ENCODE measurements around the gene ABHD15. TPM values are rescaled to one million over a fixed set of nuclear protein-coding genes. Genes with fewer than 3 reads are reported as not detected.

Gene ABHD15
- total and polyA plus RNA-seq, 9 of the 15 experiments (the other 6 are each of a cell fraction or from before 2014, with no cell fraction given): 0.85 to 4.2 (median 2.1) TPM

GRCh38 chr17:29567554-29568330, 905 bp upstream of the ABHD15 start (continued):
- TF ChIP-seq MAZ (CRISPR knock-in tag; conservative IDR thresholded peaks at IDR 0.05 in 1 of 2, IDR thresholded peaks at IDR 0.05 in 1 of 2): peak in 1 of 2 experiments; percentile 57; a peak in 1 of 4 replicates
- no peak for TF ChIP-seq KHSRP (IDR thresholded peaks at IDR 0.05)
- no peak for TF ChIP-seq TBP (optimal IDR thresholded peaks at IDR 0.05; ENCODE audit: low read depth, low read length)
- TF ChIP-seq, protein P1, sequence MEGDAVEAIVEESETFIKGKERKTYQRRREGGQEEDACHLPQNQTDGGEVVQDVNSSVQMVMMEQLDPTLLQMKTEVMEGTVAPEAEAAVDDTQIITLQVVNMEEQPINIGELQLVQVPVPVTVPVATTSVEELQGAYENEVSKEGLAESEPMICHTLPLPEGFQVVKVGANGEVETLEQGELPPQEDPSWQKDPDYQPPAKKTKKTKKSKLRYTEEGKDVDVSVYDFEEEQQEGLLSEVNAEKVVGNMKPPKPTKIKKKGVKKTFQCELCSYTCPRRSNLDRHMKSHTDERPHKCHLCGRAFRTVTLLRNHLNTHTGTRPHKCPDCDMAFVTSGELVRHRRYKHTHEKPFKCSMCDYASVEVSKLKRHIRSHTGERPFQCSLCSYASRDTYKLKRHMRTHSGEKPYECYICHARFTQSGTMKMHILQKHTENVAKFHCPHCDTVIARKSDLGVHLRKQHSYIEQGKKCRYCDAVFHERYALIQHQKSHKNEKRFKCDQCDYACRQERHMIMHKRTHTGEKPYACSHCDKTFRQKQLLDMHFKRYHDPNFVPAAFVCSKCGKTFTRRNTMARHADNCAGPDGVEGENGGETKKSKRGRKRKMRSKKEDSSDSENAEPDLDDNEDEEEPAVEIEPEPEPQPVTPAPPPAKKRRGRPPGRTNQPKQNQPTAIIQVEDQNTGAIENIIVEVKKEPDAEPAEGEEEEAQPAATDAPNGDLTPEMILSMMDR (IDR thresholded peaks at IDR 0.05 in 2 of 3, conservative IDR thresholded peaks at IDR 0.05 in 1 of 3; ENCODE audit: insufficient read depth in 2 of 3, low read depth in 1 of 3, low read length in 3 of 3): peak; percentile 51 to 79 (median 63)
- TF ChIP-seq ELF2 (CRISPR knock-in tag; IDR thresholded peaks at IDR 0.05): no peak
- TF ChIP-seq SRF (CRISPR knock-in tag; IDR thresholded peaks at IDR 0.05): 0 out of 4 replicates have a peak, but pooled peaks of 1 of the 2 experiments have one; percentile 13
- no peak for TF ChIP-seq KLF1 (tag; IDR thresholded peaks at IDR 0.05)
- TF ChIP-seq ZBED1 (IDR thresholded peaks at IDR 0.05): no peak
- no peak for TF ChIP-seq GTF2B (IDR thresholded peaks at IDR 0.05; ENCODE audit: extremely low read depth, insufficient read length)
- no peak for TF ChIP-seq EZH2 (IDR thresholded peaks at IDR 0.05; ENCODE audit: borderline replicate concordance, low read depth, low read length)
- TF ChIP-seq ZKSCAN1 (IDR thresholded peaks at IDR 0.05; ENCODE audit: low read depth, low read length): no peak
- TF ChIP-seq, protein P2, sequence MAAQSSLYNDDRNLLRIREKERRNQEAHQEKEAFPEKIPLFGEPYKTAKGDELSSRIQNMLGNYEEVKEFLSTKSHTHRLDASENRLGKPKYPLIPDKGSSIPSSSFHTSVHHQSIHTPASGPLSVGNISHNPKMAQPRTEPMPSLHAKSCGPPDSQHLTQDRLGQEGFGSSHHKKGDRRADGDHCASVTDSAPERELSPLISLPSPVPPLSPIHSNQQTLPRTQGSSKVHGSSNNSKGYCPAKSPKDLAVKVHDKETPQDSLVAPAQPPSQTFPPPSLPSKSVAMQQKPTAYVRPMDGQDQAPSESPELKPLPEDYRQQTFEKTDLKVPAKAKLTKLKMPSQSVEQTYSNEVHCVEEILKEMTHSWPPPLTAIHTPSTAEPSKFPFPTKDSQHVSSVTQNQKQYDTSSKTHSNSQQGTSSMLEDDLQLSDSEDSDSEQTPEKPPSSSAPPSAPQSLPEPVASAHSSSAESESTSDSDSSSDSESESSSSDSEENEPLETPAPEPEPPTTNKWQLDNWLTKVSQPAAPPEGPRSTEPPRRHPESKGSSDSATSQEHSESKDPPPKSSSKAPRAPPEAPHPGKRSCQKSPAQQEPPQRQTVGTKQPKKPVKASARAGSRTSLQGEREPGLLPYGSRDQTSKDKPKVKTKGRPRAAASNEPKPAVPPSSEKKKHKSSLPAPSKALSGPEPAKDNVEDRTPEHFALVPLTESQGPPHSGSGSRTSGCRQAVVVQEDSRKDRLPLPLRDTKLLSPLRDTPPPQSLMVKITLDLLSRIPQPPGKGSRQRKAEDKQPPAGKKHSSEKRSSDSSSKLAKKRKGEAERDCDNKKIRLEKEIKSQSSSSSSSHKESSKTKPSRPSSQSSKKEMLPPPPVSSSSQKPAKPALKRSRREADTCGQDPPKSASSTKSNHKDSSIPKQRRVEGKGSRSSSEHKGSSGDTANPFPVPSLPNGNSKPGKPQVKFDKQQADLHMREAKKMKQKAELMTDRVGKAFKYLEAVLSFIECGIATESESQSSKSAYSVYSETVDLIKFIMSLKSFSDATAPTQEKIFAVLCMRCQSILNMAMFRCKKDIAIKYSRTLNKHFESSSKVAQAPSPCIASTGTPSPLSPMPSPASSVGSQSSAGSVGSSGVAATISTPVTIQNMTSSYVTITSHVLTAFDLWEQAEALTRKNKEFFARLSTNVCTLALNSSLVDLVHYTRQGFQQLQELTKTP (IDR thresholded peaks at IDR 0.05; ENCODE audit: low read depth in 1 of 2, partially characterized antibody in 2 of 2): no peak
- TF ChIP-seq, protein P3, sequence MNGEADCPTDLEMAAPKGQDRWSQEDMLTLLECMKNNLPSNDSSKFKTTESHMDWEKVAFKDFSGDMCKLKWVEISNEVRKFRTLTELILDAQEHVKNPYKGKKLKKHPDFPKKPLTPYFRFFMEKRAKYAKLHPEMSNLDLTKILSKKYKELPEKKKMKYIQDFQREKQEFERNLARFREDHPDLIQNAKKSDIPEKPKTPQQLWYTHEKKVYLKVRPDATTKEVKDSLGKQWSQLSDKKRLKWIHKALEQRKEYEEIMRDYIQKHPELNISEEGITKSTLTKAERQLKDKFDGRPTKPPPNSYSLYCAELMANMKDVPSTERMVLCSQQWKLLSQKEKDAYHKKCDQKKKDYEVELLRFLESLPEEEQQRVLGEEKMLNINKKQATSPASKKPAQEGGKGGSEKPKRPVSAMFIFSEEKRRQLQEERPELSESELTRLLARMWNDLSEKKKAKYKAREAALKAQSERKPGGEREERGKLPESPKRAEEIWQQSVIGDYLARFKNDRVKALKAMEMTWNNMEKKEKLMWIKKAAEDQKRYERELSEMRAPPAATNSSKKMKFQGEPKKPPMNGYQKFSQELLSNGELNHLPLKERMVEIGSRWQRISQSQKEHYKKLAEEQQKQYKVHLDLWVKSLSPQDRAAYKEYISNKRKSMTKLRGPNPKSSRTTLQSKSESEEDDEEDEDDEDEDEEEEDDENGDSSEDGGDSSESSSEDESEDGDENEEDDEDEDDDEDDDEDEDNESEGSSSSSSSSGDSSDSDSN (IDR thresholded peaks at IDR 0.05; ENCODE audit: borderline replicate concordance in 1 of 2, low read depth in 2 of 2, low read length in 2 of 2): peak in 1 of 2 experiments; percentile 73; a peak in 2 of 4 replicates
- TF ChIP-seq, protein P4, sequence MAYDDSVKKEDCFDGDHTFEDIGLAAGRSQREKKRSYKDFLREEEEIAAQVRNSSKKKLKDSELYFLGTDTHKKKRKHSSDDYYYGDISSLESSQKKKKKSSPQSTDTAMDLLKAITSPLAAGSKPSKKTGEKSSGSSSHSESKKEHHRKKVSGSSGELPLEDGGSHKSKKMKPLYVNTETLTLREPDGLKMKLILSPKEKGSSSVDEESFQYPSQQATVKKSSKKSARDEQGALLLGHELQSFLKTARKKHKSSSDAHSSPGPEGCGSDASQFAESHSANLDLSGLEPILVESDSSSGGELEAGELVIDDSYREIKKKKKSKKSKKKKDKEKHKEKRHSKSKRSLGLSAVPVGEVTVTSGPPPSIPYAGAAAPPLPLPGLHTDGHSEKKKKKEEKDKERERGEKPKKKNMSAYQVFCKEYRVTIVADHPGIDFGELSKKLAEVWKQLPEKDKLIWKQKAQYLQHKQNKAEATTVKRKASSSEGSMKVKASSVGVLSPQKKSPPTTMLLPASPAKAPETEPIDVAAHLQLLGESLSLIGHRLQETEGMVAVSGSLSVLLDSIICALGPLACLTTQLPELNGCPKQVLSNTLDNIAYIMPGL (CRISPR knock-in tag; IDR thresholded peaks at IDR 0.05): 0 out of 2 replicates have a peak, but pooled peaks have one; percentile 66
- peak; percentile 8 for TF ChIP-seq POLR2B (IDR thresholded peaks at IDR 0.05; ENCODE audit: low read depth, partially characterized antibody)
